Measurements from ENCODE around the gene CSF1. TPM values are rescaled to one million over a fixed set of nuclear protein-coding genes. Genes with fewer than 3 reads are reported as not detected.

CSF1 gene
- total and polyA plus RNA-seq, 2 experiments from 2014 or later, result 60.0 to 67.9 TPM

GRCh38 chr1:109938556-109938955 lies 27.9 kb downstream of the CSF1 start:
- Histone ChIP-seq H3F3A (ENCODE audit: insufficient read depth) (peaks cover 13% of the 10 kb centered on the region; the same call in 1 of the 2 replicates), H3K27ac (no peak overlapping the region), H3K4me2 (ENCODE audit: unreplicated experiment) (no peak overlapping the region), H3K9me2 (ENCODE audit: insufficient read depth) (no peaks in the 10 kb centered on the region), H3K27me3 (replicated peaks; ENCODE audit: insufficient read depth) (no peaks in the 10 kb centered on the region), H3K36me3 (ENCODE audit: low read depth) (no peaks in the 10 kb centered on the region), H3K4me3 (no peak overlapping the region), H3K79me2 (ENCODE audit: insufficient read depth) (no peaks in the 10 kb centered on the region), H2AFZ (no peak overlapping the region), H3K9me3 (ENCODE audit: low read depth) (peaks cover 6% of the 10 kb centered on the region), H4K20me1 (ENCODE audit: insufficient read depth) (no peaks in the 10 kb centered on the region), H3K4me1 (ENCODE audit: insufficient read depth) (peaks cover 15% of the 10 kb centered on the region), H3K9ac (no peak overlapping the region)
- DNase-seq, result no peak
- no peak for TF ChIP-seq EZH2 (IDR thresholded peaks at IDR 0.05; ENCODE audit: insufficient read depth, poor library complexity, severe bottlenecking)
- TF ChIP-seq EZH2phosphoT487 (IDR thresholded peaks at IDR 0.05; ENCODE audit: insufficient read depth, low read depth), result no peak
- WGBS, 2 experiments (ENCODE audit: low coverage in 1 of 2, low lambda C conversion rate in 2 of 2, missing lambda C conversion rate in 2 of 2), result 93% methylated on average over 2 of the region's 2 CpGs
- in situ Hi-C loops (cut with MboI), result no loop called here

GRCh38 chr1:109942434-109942833 lies 31.8 kb downstream of the CSF1 start:
- Histone ChIP-seq H3K79me2 (ENCODE audit: insufficient read depth) (no peaks in the 10 kb centered on the region), H3K36me3 (ENCODE audit: low read depth) (no peaks in the 10 kb centered on the region), H3K9me2 (ENCODE audit: insufficient read depth) (no peaks in the 10 kb centered on the region), H3K9ac (no peak overlapping the region), H3K4me3 (no peak overlapping the region), H3F3A (ENCODE audit: insufficient read depth) (no peaks in the 10 kb centered on the region), H3K4me1 (ENCODE audit: insufficient read depth) (no peaks in the 10 kb centered on the region), H3K27ac (no peak overlapping the region), H4K20me1 (ENCODE audit: insufficient read depth) (no peaks in the 10 kb centered on the region), H2AFZ (no peak overlapping the region), H3K4me2 (ENCODE audit: unreplicated experiment) (no peak overlapping the region), H3K27me3 (replicated peaks; ENCODE audit: insufficient read depth) (no peaks in the 10 kb centered on the region), H3K9me3 (ENCODE audit: low read depth) (peaks cover 4% of the 10 kb centered on the region)
- WGBS, 2 experiments (ENCODE audit: low coverage in 1 of 2, low lambda C conversion rate in 2 of 2, missing lambda C conversion rate in 2 of 2), result 68 to 78% methylated on average over 2 of the region's 2 CpGs
- no peak for DNase-seq
- in situ Hi-C loops (cut with MboI), result no loop called here
- TF ChIP-seq EZH2 (IDR thresholded peaks at IDR 0.05; ENCODE audit: insufficient read depth, poor library complexity, severe bottlenecking) (no peak), EZH2phosphoT487 (IDR thresholded peaks at IDR 0.05; ENCODE audit: insufficient read depth, low read depth) (no peak)

GRCh38 chr1:109944541-109944940 lies 33.9 kb downstream of the CSF1 start:
- DNase-seq, result no peak
- Histone ChIP-seq H3K9me2 (ENCODE audit: insufficient read depth) (no peaks in the 10 kb centered on the region), H3K4me1 (ENCODE audit: insufficient read depth) (no peaks in the 10 kb centered on the region), H3F3A (ENCODE audit: insufficient read depth) (no peaks in the 10 kb centered on the region), H3K9me3 (ENCODE audit: low read depth) (no peaks in the 10 kb centered on the region), H3K36me3 (ENCODE audit: low read depth) (no peaks in the 10 kb centered on the region), H3K4me3 (no peak overlapping the region), H3K27ac (no peak overlapping the region), H2AFZ (no peak overlapping the region), H4K20me1 (ENCODE audit: insufficient read depth) (no peaks in the 10 kb centered on the region), H3K27me3 (replicated peaks; ENCODE audit: insufficient read depth) (no peaks in the 10 kb centered on the region), H3K79me2 (ENCODE audit: insufficient read depth) (no peaks in the 10 kb centered on the region), H3K4me2 (ENCODE audit: unreplicated experiment) (no peak overlapping the region), H3K9ac (no peak overlapping the region)
- TF ChIP-seq EZH2phosphoT487 (IDR thresholded peaks at IDR 0.05; ENCODE audit: insufficient read depth, low read depth), result no peak
- TF ChIP-seq EZH2 (IDR thresholded peaks at IDR 0.05; ENCODE audit: insufficient read depth, poor library complexity, severe bottlenecking), result no peak
- WGBS, 2 experiments (ENCODE audit: low coverage in 1 of 2, low lambda C conversion rate in 2 of 2, missing lambda C conversion rate in 2 of 2), result 96 to 98% methylated on average over 2 of the region's 2 CpGs
- in situ Hi-C loops (cut with MboI), result no loop called here

GRCh38 chr1:109946511-109946910 lies 35.9 kb downstream of the CSF1 start:
- 31 to 35% methylated on average over 6 of the region's 6 CpGs for WGBS, 2 experiments (ENCODE audit: low coverage in 1 of 2, low lambda C conversion rate in 2 of 2, missing lambda C conversion rate in 2 of 2)
- H3K27me3 ChIP-seq (replicated peaks; ENCODE audit: insufficient read depth), result no peaks in the 10 kb centered on the region
- H3K36me3 ChIP-seq (ENCODE audit: low read depth), result no peaks in the 10 kb centered on the region
- no peak overlapping the region for H3K4me3 ChIP-seq
- H3K4me2 ChIP-seq (ENCODE audit: unreplicated experiment), result no peak overlapping the region
- TF ChIP-seq EZH2 (IDR thresholded peaks at IDR 0.05; ENCODE audit: insufficient read depth, poor library complexity, severe bottlenecking) (no peak), EZH2phosphoT487 (IDR thresholded peaks at IDR 0.05; ENCODE audit: insufficient read depth, low read depth) (no peak)
- no peak overlapping the region for H3K27ac ChIP-seq
- no peaks in the 10 kb centered on the region for H3F3A ChIP-seq (ENCODE audit: insufficient read depth)
- in situ Hi-C loops (cut with MboI), result no loop called here
- H4K20me1 ChIP-seq (ENCODE audit: insufficient read depth), result no peaks in the 10 kb centered on the region
- no peaks in the 10 kb centered on the region for H3K9me2 ChIP-seq (ENCODE audit: insufficient read depth)
- H3K9me3 ChIP-seq (ENCODE audit: low read depth), result no peaks in the 10 kb centered on the region
- no peak for DNase-seq
- no peaks in the 10 kb centered on the region for H3K79me2 ChIP-seq (ENCODE audit: insufficient read depth)
- H3K9ac ChIP-seq, result no peak overlapping the region
- no peaks in the 10 kb centered on the region for H3K4me1 ChIP-seq (ENCODE audit: insufficient read depth)
- H2AFZ ChIP-seq, result no peak overlapping the region

Data from GM23248 (cell line).